Thyroid gland (tissue), 4 donors: ENCODE results near the gene NRXN2.

Experiments
- CTCF ChIP-seq, 6 experiments: fragments of 200-600 bp in 3 of 6; fragments of 450-650 bp in 3 of 6; sonication (generic) in 3 of 6; IDR thresholded peaks; one replicate each; pipeline ENCODE4 v1.5.1; 2016 to 2019; ENCODE audit warnings: antibody characterized with exemption in 6 of 6, mild to moderate bottlenecking in 2 of 6, inconsistent platforms in 1 of 6, moderate library complexity in 1 of 6
- POLR2A ChIP-seq, 2 donors: fragments of 450-650 bp; IDR thresholded peaks; one replicate each; pipeline ENCODE4 v1.6.1; 2017; ENCODE audit warnings: antibody characterized with exemption in 2 of 2, mild to moderate bottlenecking in 2 of 2, moderate library complexity in 1 of 2

GRCh38 chr11:64564419-64564818 is 158.6 kb downstream of the NRXN2 start:
- TF ChIP-seq CTCF (IDR thresholded peaks at IDR 0.05) (no peak), POLR2A (IDR thresholded peaks at IDR 0.05) (no peak)
